H9 (cell line): Measurements from ENCODE around the gene THEM4. TPM values are rescaled to one million over a fixed set of nuclear protein-coding genes. Genes with fewer than 3 reads are reported as not detected.

Source experiments
- DNase-seq: peaks from one replicate; pipeline ENCODE4 v3.0.0-alpha.2; 2017
- H2AFZ ChIP-seq: one replicate; pipeline ENCODE4 v1.6.1; 2013; ENCODE audit warnings: mild to moderate bottlenecking, low read length, control low read depth, moderate library complexity
- H2AK5ac ChIP-seq: 2 replicates; pipeline ENCODE4 v1.6.1; 2013; ENCODE audit warnings: low read length, control low read depth, mixed read lengths; ENCODE audit not compliant: insufficient read length
- H2BK120ac ChIP-seq: one replicate; pipeline ENCODE4 v1.6.1; 2013; ENCODE audit warnings: low read depth, mild to moderate bottlenecking, low read length, control low read depth, inconsistent platforms; ENCODE audit not compliant: poor library complexity, severe bottlenecking
- H2BK12ac ChIP-seq: 2 replicates; pipeline ENCODE4 v1.6.1; 2013; ENCODE audit warnings: low read length, control low read depth, mixed read lengths, low read depth; ENCODE audit not compliant: insufficient read length
- H2BK15ac ChIP-seq: 2 replicates; pipeline ENCODE4 v1.6.1; 2013; ENCODE audit warnings: low read depth, low read length, control low read depth
- H2BK20ac ChIP-seq: one replicate; pipeline ENCODE4 v1.6.1; 2013; ENCODE audit warnings: low read depth, mild to moderate bottlenecking, low read length, control low read depth, inconsistent platforms; ENCODE audit not compliant: poor library complexity, severe bottlenecking
- H2BK5ac ChIP-seq: 2 replicates; pipeline ENCODE4 v1.6.1; 2013; ENCODE audit warnings: low read length, control low read depth, mixed read lengths; ENCODE audit not compliant: insufficient read length
- H3K14ac ChIP-seq: 2 replicates; pipeline ENCODE4 v1.6.1; 2013; ENCODE audit warnings: low read length, control low read depth; ENCODE audit not compliant: insufficient read depth
- H3K18ac ChIP-seq: 2 replicates; pipeline ENCODE4 v1.6.1; 2013; ENCODE audit warnings: low read depth, mild to moderate bottlenecking, mixed read lengths, low read length, control low read depth; ENCODE audit not compliant: insufficient read length
- H3K23ac ChIP-seq: 2 replicates; pipeline ENCODE4 v1.6.1; 2013; ENCODE audit warnings: low read length, control low read depth, mixed read lengths, low read depth; ENCODE audit not compliant: insufficient read length
- H3K23me2 ChIP-seq: 2 replicates; pipeline ENCODE4 v1.6.1; 2013; ENCODE audit warnings: low read depth, mild to moderate bottlenecking, mixed read lengths, low read length, control low read depth; ENCODE audit not compliant: insufficient read length, poor library complexity, severe bottlenecking
- H3K27ac ChIP-seq: 2 replicates; pipeline ENCODE4 v1.5.1; 2013; ENCODE audit warnings: low read length, control low read depth, mixed read lengths, low read depth; ENCODE audit not compliant: insufficient read length
- H3K27me3 ChIP-seq: 2 replicates; pipeline ENCODE4 v1.6.1; 2013; ENCODE audit warnings: low read length, control low read depth, inconsistent platforms; ENCODE audit not compliant: insufficient read depth
- H3K4ac ChIP-seq: 2 replicates; pipeline ENCODE4 v1.6.1; 2013; ENCODE audit warnings: low read depth, mild to moderate bottlenecking, control low read depth, inconsistent platforms, low read length, moderate library complexity
- H3K4me1 ChIP-seq: 2 replicates; pipeline ENCODE4 v1.6.1; 2013; ENCODE audit warnings: low read length, control low read depth, inconsistent platforms; ENCODE audit not compliant: insufficient read depth
- H3K4me2 ChIP-seq: 2 replicates; pipeline ENCODE4 v1.6.1; 2013; ENCODE audit warnings: low read length, control low read depth, mixed read lengths; ENCODE audit not compliant: insufficient read length, insufficient read depth
- H3K56ac ChIP-seq: 2 replicates; pipeline ENCODE4 v1.6.1; 2013; ENCODE audit warnings: low read depth, mild to moderate bottlenecking, mixed read lengths, low read length, control low read depth; ENCODE audit not compliant: insufficient read length
- H3K79me1 ChIP-seq: 2 replicates; pipeline ENCODE4 v1.6.1; 2013; ENCODE audit warnings: low read depth, mild to moderate bottlenecking, moderate library complexity, low read length, control low read depth, inconsistent platforms; ENCODE audit not compliant: insufficient read depth, poor library complexity, severe bottlenecking
- H3K79me2 ChIP-seq: 2 replicates; pipeline ENCODE4 v1.6.1; 2013; ENCODE audit warnings: low read length, control low read depth, inconsistent platforms; ENCODE audit not compliant: insufficient read depth
- H3K9ac ChIP-seq: 2 replicates; pipeline ENCODE4 v1.6.1; 2013; ENCODE audit warnings: low read length, control low read depth, mixed read lengths; ENCODE audit not compliant: insufficient read length; ENCODE audit errors: extremely low read depth
- H3K9me3 ChIP-seq: one replicate; pipeline ENCODE4 v1.6.1; 2013; ENCODE audit warnings: low read depth, low read length, inconsistent platforms; ENCODE audit not compliant: control insufficient read depth
- H3T11ph ChIP-seq: one replicate; pipeline ENCODE4 v1.6.1; 2013; ENCODE audit warnings: mild to moderate bottlenecking, low read length, control low read depth, inconsistent platforms
- H4K20me1 ChIP-seq: one replicate; pipeline ENCODE4 v1.6.1; 2013; ENCODE audit not compliant: control insufficient read depth, insufficient read length, insufficient read depth
- H4K5ac ChIP-seq: 2 replicates; pipeline ENCODE4 v1.6.1; 2013; ENCODE audit warnings: low read depth, mild to moderate bottlenecking, mixed read lengths, low read length, control low read depth; ENCODE audit not compliant: insufficient read length
- H4K8ac ChIP-seq: replicated peaks from 2 replicates; pipeline ENCODE4 v1.6.1; 2013; ENCODE audit warnings: low read length, control low read depth, mixed read lengths, low read depth; ENCODE audit not compliant: insufficient read length
- H4K91ac ChIP-seq: 2 replicates; pipeline ENCODE4 v1.6.1; 2013; ENCODE audit warnings: low read depth, mild to moderate bottlenecking, moderate library complexity, mixed read lengths, low read length, control low read depth; ENCODE audit not compliant: insufficient read length
- H3K27ac Mint-ChIP-seq, 3 experiments: 2 replicates in 2 of 3; 3 replicates in 1 of 3; pipeline ENCODE4 v1.8.0; 2020 to 2021; ENCODE audit warnings: mixed read lengths in 3 of 3, mild to moderate bottlenecking in 1 of 3, moderate library complexity in 1 of 3
- H3K27me3 Mint-ChIP-seq: 2 replicates; pipeline ENCODE4 v1.8.0; 2021; ENCODE audit warnings: low read depth, mild to moderate bottlenecking, moderate library complexity, mixed read lengths
- H3K36me3 Mint-ChIP-seq, 3 experiments: 2 replicates in 2 of 3; 3 replicates in 1 of 3; pipeline ENCODE4 v1.8.0; 2020 to 2021; ENCODE audit warnings: low read depth in 3 of 3, mixed read lengths in 3 of 3; ENCODE audit not compliant: insufficient read depth in 1 of 3
- H3K4me1 Mint-ChIP-seq, 2 experiments: 2 replicates each; pipeline ENCODE4 v1.8.0; 2020; ENCODE audit warnings: mixed read lengths in 2 of 2
- H3K4me3 Mint-ChIP-seq, 2 experiments: 2 replicates in 1 of 2; 3 replicates in 1 of 2; pipeline ENCODE4 v1.8.0; 2020 to 2021; ENCODE audit warnings: mild to moderate bottlenecking in 2 of 2, mixed read lengths in 2 of 2, moderate library complexity in 1 of 2
- H3K9me3 Mint-ChIP-seq, 2 experiments: 2 replicates in 1 of 2; 3 replicates in 1 of 2; pipeline ENCODE4 v1.8.0; 2020; ENCODE audit warnings: mild to moderate bottlenecking in 2 of 2, mixed read lengths in 2 of 2, moderate library complexity in 1 of 2
- CTCF ChIP-seq: fragments of 200-600 bp; sonication (generic); conservative IDR thresholded peaks from 3 replicates; pipeline ENCODE4 v1.8.0; 2021; ENCODE audit warnings: antibody characterized with exemption, mild to moderate bottlenecking
- WGBS: extraction: QIAGEN DNeasy Blood & Tissue Kit; methylation state at CpG from one replicate; pipeline ENCODE4 v1.1.7; 2013; ENCODE audit warnings: missing lambda C conversion rate, low lambda C conversion rate, mixed read lengths; ENCODE audit not compliant: insufficient read length; ENCODE audit errors: extremely low coverage; 5-methylcytosine and 5-hydroxymethylcytosine counted together
- total RNA-seq: library from RNA; stranded (reverse); gene quantifications from 2 replicates; pipeline ENCODE4 v1.2.1, GENCODE V29; 2021

Gene THEM4
- total RNA-seq, 1 experiment from 2014 or later = 10.5 TPM

- H2AFZ ChIP-seq = no peak overlapping the region
- peaks cover 51% of the 10 kb centered on the region for H3K27me3 Mint-ChIP-seq
- no peaks in the 10 kb centered on the region for H3K79me2 ChIP-seq
- no peaks in the 10 kb centered on the region for H3K36me3 Mint-ChIP-seq
- H3K14ac ChIP-seq = no peak overlapping the region
- no peak overlapping the region for H3K4me2 ChIP-seq
- H4K5ac ChIP-seq = no peak overlapping the region
- peaks cover 9% of the 10 kb centered on the region in 2 experiments for H3K4me1 Mint-ChIP-seq
- DNase-seq = no peak
- TF ChIP-seq CTCF = no peak
- H3T11ph ChIP-seq = no peak overlapping the region
- H3K23ac ChIP-seq = no peak overlapping the region
- no peak overlapping the region for H4K8ac ChIP-seq
- no peaks in the 10 kb centered on the region for H3K23me2 ChIP-seq
- H3K27ac ChIP-seq = no peak overlapping the region
- no peaks in the 10 kb centered on the region for H3K79me1 ChIP-seq
- H3K18ac ChIP-seq = no peak overlapping the region
- WGBS = no CpG with 5 or more reads among the region's 7 CpGs
- H3K4me3 Mint-ChIP-seq = no peak overlapping the region; a peak in 1 of 5 replicates
- no peak overlapping the region for H3K9ac ChIP-seq
- no peak overlapping the region for H4K91ac ChIP-seq
- no peak overlapping the region for H3K27ac Mint-ChIP-seq
- no peaks in the 10 kb centered on the region for H3K9me3 Mint-ChIP-seq
- H3K56ac ChIP-seq = no peak overlapping the region
- no peaks in the 10 kb centered on the region for H3K9me3 ChIP-seq
- no peak overlapping the region for H2BK12ac ChIP-seq
- peaks cover 2% of the 10 kb centered on the region; the same call in 1 of the 2 replicates for H3K27me3 ChIP-seq
- no peak overlapping the region for H3K4ac ChIP-seq
- no peak overlapping the region for H2BK20ac ChIP-seq
- H2BK15ac ChIP-seq = no peak overlapping the region
- H2BK5ac ChIP-seq = no peak overlapping the region
- H3K4me1 ChIP-seq = no peaks in the 10 kb centered on the region
- H4K20me1 ChIP-seq = no peaks in the 10 kb centered on the region
- H2AK5ac ChIP-seq = no peak overlapping the region
- H2BK120ac ChIP-seq = no peak overlapping the region
These were observed 41.4 kb downstream of the THEM4 start for GRCh38 chr1:151867765-151868411.
